Osteocyte (in vitro differentiated cells): ENCODE results near the gene SYT5. TPM values are rescaled to one million over a fixed set of nuclear protein-coding genes. Genes with fewer than 3 reads are reported as not detected.
A peak's percentile ranks its signal among the peaks of the same experiment; 100 is the strongest.

Experiments
- DNase-seq: peaks from one replicate; pipeline ENCODE4 v3.0.0; 2021; ENCODE audit warnings: mixed read lengths; ENCODE audit not compliant: unreplicated experiment; ENCODE audit errors: extremely low spot score
- H3K27ac Mint-ChIP-seq: one replicate; pipeline ENCODE4 v1.8.0; 2021; ENCODE audit warnings: mild to moderate bottlenecking, mixed read lengths; ENCODE audit not compliant: unreplicated experiment
- H3K27me3 Mint-ChIP-seq: one replicate; pipeline ENCODE4 v1.8.0; 2021; ENCODE audit warnings: mixed read lengths; ENCODE audit not compliant: unreplicated experiment
- H3K36me3 Mint-ChIP-seq: one replicate; pipeline ENCODE4 v1.8.0; 2021; ENCODE audit warnings: mixed read lengths; ENCODE audit not compliant: unreplicated experiment
- H3K4me1 Mint-ChIP-seq: one replicate; pipeline ENCODE4 v1.8.0; 2021; ENCODE audit warnings: mixed read lengths; ENCODE audit not compliant: unreplicated experiment
- H3K4me3 Mint-ChIP-seq: one replicate; pipeline ENCODE4 v1.8.0; 2021; ENCODE audit warnings: mild to moderate bottlenecking, moderate library complexity, mixed read lengths; ENCODE audit not compliant: unreplicated experiment
- H3K9me3 Mint-ChIP-seq: one replicate; pipeline ENCODE4 v1.8.0; 2021; ENCODE audit warnings: mixed read lengths; ENCODE audit not compliant: unreplicated experiment
- CTCF ChIP-seq: fragments of 200-600 bp; sonication (generic); IDR thresholded peaks from 2 replicates; pipeline ENCODE4 v1.5.0; 2021; ENCODE audit warnings: antibody characterized with exemption, mild to moderate bottlenecking, moderate library complexity
- total RNA-seq: library from RNA; stranded (reverse); gene quantifications from 2 replicates; pipeline ENCODE4 v1.2.1, GENCODE V29; 2021

Gene SYT5
- total RNA-seq, 1 donor from 2014 or later: not detected

- H3K36me3 Mint-ChIP-seq: no peaks in the 10 kb centered on the region
- peaks cover 29% of the 10 kb centered on the region for H3K4me1 Mint-ChIP-seq
- no peaks in the 10 kb centered on the region for H3K9me3 Mint-ChIP-seq
- peak; percentile 93 for DNase-seq
- H3K27ac Mint-ChIP-seq: no peak overlapping the region
- no peak overlapping the region for H3K4me3 Mint-ChIP-seq
- TF ChIP-seq CTCF: peak; percentile 88
- peaks cover 9% of the 10 kb centered on the region for H3K27me3 Mint-ChIP-seq
Measured at GRCh38 chr19:55160128-55160985, 19.7 kb downstream of the SYT5 start.

GRCh38 chr19:55158848-55159749 lies 21.0 kb downstream of the SYT5 start:
- Mint-ChIP-seq H3K4me1 (peaks cover 29% of the 10 kb centered on the region), H3K27ac (no peak overlapping the region), H3K9me3 (no peaks in the 10 kb centered on the region), H3K36me3 (no peaks in the 10 kb centered on the region), H3K27me3 (peaks cover 13% of the 10 kb centered on the region), H3K4me3 (no peak overlapping the region)
- DNase-seq: no peak
- TF ChIP-seq CTCF: no peak

- no peak for TF ChIP-seq CTCF
- Mint-ChIP-seq H3K4me1 (peaks cover 29% of the 10 kb centered on the region), H3K4me3 (no peak overlapping the region), H3K9me3 (no peaks in the 10 kb centered on the region), H3K27me3 (peaks cover 13% of the 10 kb centered on the region), H3K27ac (no peak overlapping the region), H3K36me3 (no peaks in the 10 kb centered on the region)
- no peak for DNase-seq
Measured at GRCh38 chr19:55158423-55158822, 21.7 kb downstream of the SYT5 start.

- Mint-ChIP-seq H3K27ac (no peak within 1 kb of the TSS), H3K9me3 (no peaks in the 10 kb centered on the region), H3K4me3 (peak within 1 kb of the TSS; percentile 38), H3K27me3 (peaks cover 13% of the 10 kb centered on the region), H3K4me1 (peaks cover 29% of the 10 kb centered on the region), H3K36me3 (no peaks in the 10 kb centered on the region)
- no peak for DNase-seq
- TF ChIP-seq CTCF: no peak
Measured at GRCh38 chr19:55157064-55157908, 22.8 kb downstream of the SYT5 start, which contains the start of gene TNNI3. Gene TNNI3 (minus strand): TSS chr19:55157732. CDS start chr19:55157589, 143 bp downstream.
